Measurements from ENCODE around the gene RIMS4. TPM values are rescaled to one million over a fixed set of nuclear protein-coding genes. Genes with fewer than 3 reads are reported as not detected.

The RIMS4 gene
- total RNA-seq, 1 experiment from 2014 or later, result 16.3 TPM

DNA sequence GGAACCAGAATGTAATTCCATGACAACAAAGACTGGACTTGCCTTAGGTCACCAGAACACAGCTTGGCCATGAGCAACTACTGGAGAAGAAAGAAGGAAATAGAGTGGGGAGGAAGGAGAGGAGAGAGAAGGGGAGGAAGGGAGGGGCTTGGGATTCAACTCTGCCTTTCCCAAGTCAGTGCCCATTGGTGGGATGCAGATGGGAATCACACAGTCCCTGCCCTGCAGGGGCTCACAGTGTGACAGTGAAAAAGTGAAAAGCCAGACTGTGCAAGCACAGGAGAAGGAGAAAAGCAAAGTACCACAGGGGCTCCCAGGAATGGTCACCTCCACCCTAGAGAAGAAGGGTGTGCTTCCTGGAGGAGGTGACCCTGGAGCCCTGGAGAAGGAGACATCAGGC is 14.0 kb downstream of the RIMS4 start:
- Histone ChIP-seq H3K9me3 (ENCODE audit: control insufficient read depth, low read depth, low read length) (no peaks in the 10 kb centered on the region), H4K20me1 (ENCODE audit: control insufficient read depth, insufficient read depth, insufficient read length) (no peaks in the 10 kb centered on the region), H3K18ac (ENCODE audit: insufficient read length, low read depth, low read length) (no peak overlapping the region), H3K27me3 (ENCODE audit: insufficient read depth, low read length) (no peaks in the 10 kb centered on the region), H2AK5ac (ENCODE audit: insufficient read length, low read length) (no peak overlapping the region), H3K23me2 (ENCODE audit: insufficient read length, low read depth, low read length, poor library complexity, severe bottlenecking) (no peaks in the 10 kb centered on the region), H3K4me1 (ENCODE audit: insufficient read depth, low read length) (peaks cover 8% of the 10 kb centered on the region; the same call in 1 of the 2 replicates), H2AFZ (ENCODE audit: low read length) (no peak overlapping the region), H4K5ac (ENCODE audit: insufficient read length, low read depth, low read length) (no peak overlapping the region), H3K23ac (ENCODE audit: insufficient read length, low read depth, low read length) (no peak overlapping the region), H2BK15ac (ENCODE audit: low read depth, low read length) (no peak overlapping the region), H4K91ac (ENCODE audit: insufficient read length, low read depth, low read length) (no peak overlapping the region), H2BK120ac (ENCODE audit: low read depth, low read length, poor library complexity, severe bottlenecking) (no peak overlapping the region), H3K27ac (ENCODE audit: insufficient read length, low read depth, low read length) (no peak overlapping the region), H2BK20ac (ENCODE audit: low read depth, low read length, poor library complexity, severe bottlenecking) (no peak overlapping the region), H3K4me2 (ENCODE audit: insufficient read depth, insufficient read length, low read length) (no peak overlapping the region), H3K56ac (ENCODE audit: insufficient read length, low read depth, low read length) (no peak overlapping the region), H3K14ac (ENCODE audit: insufficient read depth, low read length) (no peak overlapping the region), H3T11ph (ENCODE audit: low read length) (no peak overlapping the region), H3K79me1 (ENCODE audit: insufficient read depth, low read depth, low read length, poor library complexity, severe bottlenecking) (no peaks in the 10 kb centered on the region), H2BK5ac (ENCODE audit: insufficient read length, low read length) (no peak overlapping the region), H2BK12ac (ENCODE audit: insufficient read length, low read depth, low read length) (no peak overlapping the region), H4K8ac (replicated peaks; ENCODE audit: insufficient read length, low read depth, low read length) (no peak overlapping the region), H3K79me2 (ENCODE audit: insufficient read depth, low read length) (no peaks in the 10 kb centered on the region), H3K4ac (ENCODE audit: low read depth, low read length) (no peak overlapping the region), H3K9ac (ENCODE audit: extremely low read depth, insufficient read length, low read length) (no peak overlapping the region)
- no peaks in the 10 kb centered on the region; the same call in 1 of the 2 replicates for H3K27me3 Mint-ChIP-seq (ENCODE audit: low read depth)
- TF ChIP-seq, protein P1, sequence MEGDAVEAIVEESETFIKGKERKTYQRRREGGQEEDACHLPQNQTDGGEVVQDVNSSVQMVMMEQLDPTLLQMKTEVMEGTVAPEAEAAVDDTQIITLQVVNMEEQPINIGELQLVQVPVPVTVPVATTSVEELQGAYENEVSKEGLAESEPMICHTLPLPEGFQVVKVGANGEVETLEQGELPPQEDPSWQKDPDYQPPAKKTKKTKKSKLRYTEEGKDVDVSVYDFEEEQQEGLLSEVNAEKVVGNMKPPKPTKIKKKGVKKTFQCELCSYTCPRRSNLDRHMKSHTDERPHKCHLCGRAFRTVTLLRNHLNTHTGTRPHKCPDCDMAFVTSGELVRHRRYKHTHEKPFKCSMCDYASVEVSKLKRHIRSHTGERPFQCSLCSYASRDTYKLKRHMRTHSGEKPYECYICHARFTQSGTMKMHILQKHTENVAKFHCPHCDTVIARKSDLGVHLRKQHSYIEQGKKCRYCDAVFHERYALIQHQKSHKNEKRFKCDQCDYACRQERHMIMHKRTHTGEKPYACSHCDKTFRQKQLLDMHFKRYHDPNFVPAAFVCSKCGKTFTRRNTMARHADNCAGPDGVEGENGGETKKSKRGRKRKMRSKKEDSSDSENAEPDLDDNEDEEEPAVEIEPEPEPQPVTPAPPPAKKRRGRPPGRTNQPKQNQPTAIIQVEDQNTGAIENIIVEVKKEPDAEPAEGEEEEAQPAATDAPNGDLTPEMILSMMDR (conservative IDR thresholded peaks at IDR 0.05), result no peak
- peak overlapping the region in 2 of 3 experiments; percentile 22 to 54; a peak in 4 of 7 replicates for H3K27ac Mint-ChIP-seq
- H3K9me3 Mint-ChIP-seq, result no peaks in the 10 kb centered on the region
- H3K4me1 Mint-ChIP-seq, result peaks cover 18 to 42% of the 10 kb centered on the region in 2 experiments
- H3K4me3 Mint-ChIP-seq, result no peak overlapping the region
- no peaks in the 10 kb centered on the region for H3K36me3 Mint-ChIP-seq (ENCODE audit: insufficient read depth in 1 of 3, low read depth in 3 of 3)
- no peak for DNase-seq

Data from H9 (cell line).